Astrocyte of the spinal cord (primary cell): ENCODE data around the gene OGFOD2.

Experiments
- DNase-seq: peaks from one replicate; pipeline ENCODE4 v3.0.0; 2011; ENCODE audit warnings: low read depth, low spot score
- H3K4me3 ChIP-seq: 2 replicates; pipeline ENCODE4 v1.5.1; 2011; ENCODE audit warnings: low read depth, mild to moderate bottlenecking, low read length, moderate library complexity
- CTCF ChIP-seq: IDR thresholded peaks from 2 replicates; pipeline ENCODE4 v1.5.1; 2012; ENCODE audit warnings: low read depth, mild to moderate bottlenecking, low read length, inconsistent platforms
- in situ Hi-C: cut with HindIII; loops from 2 replicates; pipeline ENCODE4 v1.10.0; 2017; ENCODE audit warnings: low sequenced_read_pairs

OGFOD2 gene

GRCh38 chr12:122944605-122945592 lies 30.1 kb upstream of the OGFOD2 start:
- H3K4me3 ChIP-seq = no peak overlapping the region
- DNase-seq = peak; percentile 58
- in situ Hi-C loops = no loop called here
- no peak for TF ChIP-seq CTCF

GRCh38 chr12:122946690-122947341 lies 28.2 kb upstream of the OGFOD2 start:
- in situ Hi-C loops = no loop called here
- H3K4me3 ChIP-seq = no peak overlapping the region

GRCh38 chr12:122947352-122947792 lies 27.7 kb upstream of the OGFOD2 start:
- no peak overlapping the region for H3K4me3 ChIP-seq
- no peak for DNase-seq
- in situ Hi-C loops = no loop called here
- no peak for TF ChIP-seq CTCF

More at GRCh38 chr12:122946690-122947341, 28.2 kb upstream of the OGFOD2 start:
- TF ChIP-seq CTCF = peak; percentile 51
- peak; percentile 99 for DNase-seq

GRCh38 chr12:122948605-122949004 lies 26.4 kb upstream of the OGFOD2 start:
- DNase-seq = no peak
- no peak overlapping the region for H3K4me3 ChIP-seq
- no peak for TF ChIP-seq CTCF
- in situ Hi-C loops = no loop called here

GRCh38 chr12:122949405-122949804 lies 25.6 kb upstream of the OGFOD2 start:
- in situ Hi-C loops = no loop called here
- no peak for TF ChIP-seq CTCF
- DNase-seq = no peak
- H3K4me3 ChIP-seq = no peak overlapping the region

GRCh38 chr12:122949816-122950675 lies 25.0 kb upstream of the OGFOD2 start:
- no peak for DNase-seq
- TF ChIP-seq CTCF = no peak
- H3K4me3 ChIP-seq = no peak overlapping the region
- in situ Hi-C loops = no loop called here
